ENCODE data around the gene CCDC124. TPM values are rescaled to one million over a fixed set of nuclear protein-coding genes. Genes with fewer than 3 reads are reported as not detected.

The CCDC124 gene
- total RNA-seq, 1 donor from 2014 or later, result 77.4 TPM

DNA sequence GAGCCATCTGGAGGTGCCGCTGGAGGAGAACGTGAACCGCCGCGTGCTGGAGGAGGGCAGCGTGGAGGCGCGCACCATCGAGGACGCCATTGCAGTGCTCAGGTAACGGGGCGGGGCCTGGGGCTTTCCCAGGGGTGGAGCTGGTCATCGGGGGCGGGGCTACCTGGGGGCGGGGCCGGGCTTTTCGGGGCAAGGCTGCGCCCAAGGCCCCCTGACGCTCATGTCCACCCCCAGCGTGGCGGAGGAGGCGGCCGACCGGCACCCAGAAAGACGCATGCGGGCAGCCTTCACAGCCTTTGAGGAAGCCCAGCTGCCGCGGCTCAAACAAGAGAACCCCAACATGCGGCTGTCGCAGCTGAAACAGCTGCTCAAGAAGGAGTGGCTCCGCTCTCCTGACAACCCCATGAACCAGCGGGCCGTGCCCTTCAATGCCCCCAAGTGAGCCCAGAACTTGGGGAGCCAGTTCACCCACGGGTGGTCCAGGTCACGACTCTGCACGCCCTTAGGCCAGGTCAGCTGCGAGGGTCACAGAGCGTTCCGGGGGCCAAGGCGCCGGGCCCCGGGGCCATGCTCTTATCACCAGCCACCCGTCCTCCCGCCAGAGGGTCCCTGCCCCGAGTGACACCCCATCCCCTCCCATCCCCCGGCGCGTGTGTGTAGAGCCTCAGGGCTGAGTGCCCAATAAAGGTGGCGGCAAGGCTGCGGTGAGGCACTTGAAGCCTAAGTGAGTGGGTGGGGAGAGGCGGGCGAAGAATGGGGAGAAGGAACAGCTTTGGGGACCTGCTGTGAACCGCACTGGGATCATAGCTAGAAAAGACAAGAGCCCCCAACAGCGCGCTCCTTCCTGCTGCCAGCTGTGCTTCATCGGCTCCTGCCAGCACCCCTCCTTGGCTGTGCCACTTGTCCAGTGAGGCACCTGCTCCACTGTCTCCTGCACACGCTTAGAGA lies 10.7 kb downstream of the CCDC124 start:
- H3K4me1 Mint-ChIP-seq (ENCODE audit: low read depth), result peaks cover 7% of the 10 kb centered on the region
- no peaks in the 10 kb centered on the region for H3K36me3 Mint-ChIP-seq (ENCODE audit: low read depth)
- no peaks in the 10 kb centered on the region for H3K27me3 Mint-ChIP-seq (ENCODE audit: low read depth)
- no peak overlapping the region for H3K4me3 Mint-ChIP-seq (ENCODE audit: unreplicated experiment)
- DNase-seq (ENCODE audit: low spot score), result no peak
- TF ChIP-seq, protein P1, sequence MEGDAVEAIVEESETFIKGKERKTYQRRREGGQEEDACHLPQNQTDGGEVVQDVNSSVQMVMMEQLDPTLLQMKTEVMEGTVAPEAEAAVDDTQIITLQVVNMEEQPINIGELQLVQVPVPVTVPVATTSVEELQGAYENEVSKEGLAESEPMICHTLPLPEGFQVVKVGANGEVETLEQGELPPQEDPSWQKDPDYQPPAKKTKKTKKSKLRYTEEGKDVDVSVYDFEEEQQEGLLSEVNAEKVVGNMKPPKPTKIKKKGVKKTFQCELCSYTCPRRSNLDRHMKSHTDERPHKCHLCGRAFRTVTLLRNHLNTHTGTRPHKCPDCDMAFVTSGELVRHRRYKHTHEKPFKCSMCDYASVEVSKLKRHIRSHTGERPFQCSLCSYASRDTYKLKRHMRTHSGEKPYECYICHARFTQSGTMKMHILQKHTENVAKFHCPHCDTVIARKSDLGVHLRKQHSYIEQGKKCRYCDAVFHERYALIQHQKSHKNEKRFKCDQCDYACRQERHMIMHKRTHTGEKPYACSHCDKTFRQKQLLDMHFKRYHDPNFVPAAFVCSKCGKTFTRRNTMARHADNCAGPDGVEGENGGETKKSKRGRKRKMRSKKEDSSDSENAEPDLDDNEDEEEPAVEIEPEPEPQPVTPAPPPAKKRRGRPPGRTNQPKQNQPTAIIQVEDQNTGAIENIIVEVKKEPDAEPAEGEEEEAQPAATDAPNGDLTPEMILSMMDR (IDR thresholded peaks at IDR 0.05), result no peak
- no peak overlapping the region for H3K27ac Mint-ChIP-seq (ENCODE audit: unreplicated experiment)
- no peaks in the 10 kb centered on the region for H3K9me3 Mint-ChIP-seq (ENCODE audit: low read depth)

DNA sequence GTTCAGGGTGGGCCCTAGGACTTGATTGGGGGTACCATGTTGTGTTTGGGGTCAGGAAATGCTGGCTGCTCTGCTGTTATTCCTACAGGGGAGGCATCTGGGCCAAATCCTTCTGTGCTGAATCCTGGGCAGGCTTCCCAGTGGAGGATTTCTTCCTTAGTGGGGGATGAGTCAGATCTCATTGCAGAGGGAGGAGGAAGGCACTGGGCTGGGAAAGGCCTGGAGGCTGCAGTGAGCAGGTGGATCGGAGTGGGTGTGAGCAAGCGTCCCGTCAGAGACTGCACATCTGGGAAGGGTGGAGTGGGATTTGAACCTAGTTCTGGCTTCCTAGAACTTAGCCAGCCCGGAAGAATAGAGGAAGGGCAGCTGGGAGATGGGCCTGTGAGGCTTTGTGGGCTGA lies 11.5 kb downstream of the CCDC124 start:
- TF ChIP-seq, protein P1 (IDR thresholded peaks at IDR 0.05), result no peak
- no peak for DNase-seq (ENCODE audit: low spot score)
- Mint-ChIP-seq H3K4me1 (ENCODE audit: low read depth) (peaks cover 9% of the 10 kb centered on the region), H3K4me3 (ENCODE audit: unreplicated experiment) (no peak overlapping the region), H3K9me3 (ENCODE audit: low read depth) (no peaks in the 10 kb centered on the region), H3K27me3 (ENCODE audit: low read depth) (peaks cover 2% of the 10 kb centered on the region), H3K27ac (ENCODE audit: unreplicated experiment) (no peak overlapping the region), H3K36me3 (ENCODE audit: low read depth) (no peaks in the 10 kb centered on the region)

DNA sequence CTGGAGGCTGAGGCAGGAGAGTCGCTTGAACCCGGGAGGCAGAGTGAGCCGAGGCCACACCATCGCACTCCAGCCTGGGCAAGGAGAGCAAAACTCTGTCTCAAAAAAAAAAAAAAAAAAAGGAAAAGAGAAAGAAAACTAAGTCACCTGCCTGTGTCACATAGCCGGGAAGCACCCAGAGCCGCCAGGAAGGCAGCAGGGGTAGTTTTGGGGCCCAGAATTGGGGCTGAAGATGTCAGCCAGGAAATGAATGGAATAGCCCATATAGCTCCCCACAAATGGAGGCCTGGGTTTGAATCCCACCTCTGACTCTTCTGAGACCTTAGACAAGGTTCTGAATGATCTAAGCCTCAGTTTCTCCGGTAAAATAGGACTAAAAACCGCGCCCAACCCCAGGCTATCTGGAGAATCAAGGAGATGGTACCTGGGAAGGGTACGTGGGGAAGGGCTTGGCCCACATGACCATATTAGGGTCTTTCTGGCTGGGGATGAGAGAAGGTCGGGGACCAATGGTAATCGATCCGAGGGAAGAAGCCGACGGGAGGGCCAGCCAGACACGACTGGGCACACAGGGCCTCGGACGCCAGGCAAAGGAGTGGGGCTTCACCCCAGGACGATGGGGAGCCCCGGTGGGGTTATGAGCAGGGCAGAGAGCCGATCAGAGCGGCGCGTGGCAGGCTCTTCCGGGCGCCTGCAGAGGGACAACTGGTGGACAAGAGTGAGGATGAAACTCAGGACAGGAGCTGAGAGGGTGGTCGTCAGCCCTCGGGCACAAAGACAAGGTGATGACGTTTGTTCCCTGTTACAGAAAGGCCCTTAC lies 14.4 kb downstream of the CCDC124 start:
- Mint-ChIP-seq H3K9me3 (ENCODE audit: low read depth) (no peaks in the 10 kb centered on the region), H3K4me3 (ENCODE audit: unreplicated experiment) (peak overlapping the region; percentile 81), H3K4me1 (ENCODE audit: low read depth) (peaks cover 28% of the 10 kb centered on the region), H3K27me3 (ENCODE audit: low read depth) (peaks cover 23% of the 10 kb centered on the region), H3K36me3 (ENCODE audit: low read depth) (no peaks in the 10 kb centered on the region), H3K27ac (ENCODE audit: unreplicated experiment) (peak overlapping the region; percentile 75)
- no peak for DNase-seq (ENCODE audit: low spot score)
- TF ChIP-seq, protein P1 (IDR thresholded peaks at IDR 0.05), result peak; percentile 44

DNA sequence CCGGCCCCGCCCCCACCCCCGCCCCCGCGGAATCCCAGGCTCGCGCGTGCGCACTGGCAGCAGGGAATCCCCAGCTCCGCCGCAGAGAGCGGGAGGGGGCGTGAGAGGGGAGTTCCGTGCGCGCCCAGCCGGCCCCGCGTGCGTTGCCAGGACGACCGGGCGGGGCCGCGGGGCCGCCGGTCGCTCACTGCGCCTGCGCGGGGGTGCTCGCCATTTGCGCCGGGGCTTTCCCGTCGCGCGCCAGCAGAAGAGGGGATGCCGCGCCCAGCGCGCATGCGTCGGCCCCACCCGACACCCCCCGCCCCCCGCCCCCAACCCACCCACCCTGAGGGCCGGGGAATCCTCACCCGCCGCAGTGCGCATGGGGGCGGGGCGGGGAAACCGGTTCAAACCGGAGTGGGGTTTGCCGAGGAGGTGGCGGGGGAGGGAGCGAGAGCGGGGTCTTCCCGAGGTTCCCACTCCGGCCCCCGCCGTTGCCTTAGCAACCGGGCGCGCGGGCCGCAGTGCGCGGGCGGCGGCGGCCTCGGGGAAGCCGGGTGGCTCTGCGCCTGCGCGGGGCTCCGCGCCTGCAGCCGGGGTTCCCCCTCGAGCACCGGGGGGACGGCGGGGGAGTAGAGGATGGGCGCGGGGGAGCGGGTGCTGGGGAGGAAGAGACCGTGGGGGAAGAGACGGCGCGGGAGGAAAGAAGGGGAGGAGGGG lies 15.1 kb downstream of the CCDC124 start:
- Mint-ChIP-seq H3K9me3 (ENCODE audit: low read depth) (no peaks in the 10 kb centered on the region), H3K4me3 (ENCODE audit: unreplicated experiment) (peak overlapping the region; percentile 62), H3K4me1 (ENCODE audit: low read depth) (peaks cover 28% of the 10 kb centered on the region), H3K36me3 (ENCODE audit: low read depth) (no peaks in the 10 kb centered on the region), H3K27ac (ENCODE audit: unreplicated experiment) (no peak overlapping the region), H3K27me3 (ENCODE audit: low read depth) (peaks cover 29% of the 10 kb centered on the region)
- no peak for DNase-seq (ENCODE audit: low spot score)
- TF ChIP-seq, protein P1 (IDR thresholded peaks at IDR 0.05), result no peak

DNA sequence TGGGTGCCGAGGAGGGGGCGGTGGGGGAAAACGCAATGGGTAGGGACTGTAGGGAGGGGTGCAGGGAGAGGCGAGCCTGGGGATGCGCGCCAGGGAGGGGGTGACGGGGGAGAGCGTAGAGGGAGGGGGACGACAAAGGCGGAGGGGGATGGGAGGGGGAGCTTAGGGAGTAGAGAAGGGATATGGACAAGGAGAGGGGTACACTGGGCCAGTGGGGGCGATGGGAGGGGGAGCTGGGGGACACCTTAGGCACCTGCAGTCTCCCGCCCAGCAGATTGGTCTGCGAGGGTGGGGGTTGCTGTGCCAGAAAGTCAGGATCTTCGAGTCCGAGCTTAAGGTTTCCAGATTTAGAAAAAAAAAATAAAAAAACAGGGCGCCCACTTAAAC lies 15.7 kb downstream of the CCDC124 start:
- H3K9me3 Mint-ChIP-seq (ENCODE audit: low read depth), result no peaks in the 10 kb centered on the region
- TF ChIP-seq, protein P1 (IDR thresholded peaks at IDR 0.05), result no peak
- no peak overlapping the region for H3K27ac Mint-ChIP-seq (ENCODE audit: unreplicated experiment)
- DNase-seq (ENCODE audit: low spot score), result no peak
- H3K4me3 Mint-ChIP-seq (ENCODE audit: unreplicated experiment), result peak overlapping the region; percentile 62
- H3K4me1 Mint-ChIP-seq (ENCODE audit: low read depth), result peaks cover 28% of the 10 kb centered on the region
- peaks cover 35% of the 10 kb centered on the region for H3K27me3 Mint-ChIP-seq (ENCODE audit: low read depth)
- no peaks in the 10 kb centered on the region for H3K36me3 Mint-ChIP-seq (ENCODE audit: low read depth)
